ENCODE measurements around the gene EIF3I. TPM values are rescaled to one million over a fixed set of nuclear protein-coding genes. Genes with fewer than 3 reads are reported as not detected.

Gene EIF3I
- total and polyA plus RNA-seq, 2 of the 13 experiments (the other 11 are each of a cell fraction or from before 2014, with no cell fraction given) = 210 to 223 TPM

GRCh38 chr1:32178380-32179192, 43.6 kb upstream of the EIF3I start:
- intact Hi-C loops (cut with micrococcal nuclease; ENCODE audit: unreplicated experiment) (loop anchor here (1.0 kb wide), 1 partner anchor 105 kb away; no protein-coding TSS in a partner anchor), in situ Hi-C loops (cut with HindIII; ENCODE audit: extremely low pct_ligation_motif_present, low pct_unique_long_range_greater_than_20kb) (no loop called here)
- WGBS (ENCODE audit: low lambda C conversion rate) = 0% methylated on average over 7 of the region's 7 CpGs
- POLR2A ChIA-PET = interaction anchor here (0.5 to 2.7 kb wide), 17 partner anchors 14 to 174 kb away, joined by 3 to 38 read pairs (median 5); partner anchors contain the start of genes CCDC28B, EIF3I, HDAC1 and IQCC
- DNase-seq (ENCODE audit: low spot score) (peak; percentile 80), FAIRE-seq (peak; percentile 79), ATAC-seq (peak; percentile 60)
- Histone ChIP-seq H3K9ac (ENCODE audit: insufficient read depth, low read depth, low read length) (peak overlapping the region; percentile 84), H3K4me3 (replicated peaks in 1 of 3; ENCODE audit: insufficient read depth in 1 of 3, low read depth in 2 of 3, low read length in 3 of 3) (peak overlapping the region; percentile 47 to 76 (median 58)), H2AFZ (ENCODE audit: low read length) (peak overlapping the region; percentile 85), H4K20me1 (ENCODE audit: insufficient read depth, low read length) (no peaks in the 10 kb centered on the region), H3K4me1 (ENCODE audit: insufficient read depth, low read length) (peaks cover 54% of the 10 kb centered on the region), H3K27ac (ENCODE audit: extremely low read length, insufficient read depth, low read length) (peak overlapping the region; percentile 87), H3K79me2 (ENCODE audit: insufficient read depth, low read length) (peaks cover 26% of the 10 kb centered on the region), H3K27me3 (ENCODE audit: control insufficient read depth in 1 of 2, insufficient read depth in 2 of 2, low read length in 2 of 2) (no peaks in the 10 kb centered on the region), H3K4me2 (ENCODE audit: low read depth, low read length) (peak overlapping the region; percentile 80), H3K9me3 (ENCODE audit: low read length) (no peaks in the 10 kb centered on the region), H3K36me3 (replicated peaks in 1 of 2; ENCODE audit: control insufficient read depth in 1 of 2, insufficient read depth in 2 of 2, low read length in 2 of 2) (peaks cover 4 to 16% of the 10 kb centered on the region in 2 experiments; a peak in 4 of 5 replicates)
- BruUV-seq (replicated peaks) = no TSS peak
- CTCF ChIA-PET (ENCODE audit: low intra/inter-chr PET ratio, low total read pairs) = no interaction called here
- TF ChIP-seq ESRRA (CRISPR knock-in tag; IDR thresholded peaks at IDR 0.05; ENCODE audit: low read depth) (0 out of 2 replicates have a peak, but pooled peaks have one; percentile 7), ZNF33B (CRISPR knock-in tag; IDR thresholded peaks at IDR 0.05) (no peak), MLX (CRISPR knock-in tag; IDR thresholded peaks at IDR 0.05) (no peak), RARA (CRISPR knock-in tag; IDR thresholded peaks at IDR 0.05) (peak; percentile 65), CREB1 (IDR thresholded peaks at IDR 0.05) (no peak; the same call in 1 of the 2 replicates), CREB1 (CRISPR knock-in tag; IDR thresholded peaks at IDR 0.05) (peak; percentile 76), ISL2 (CRISPR knock-in tag; IDR thresholded peaks at IDR 0.05) (peak; percentile 35; the same call in 1 of the 2 replicates), NCOR1 (IDR thresholded peaks at IDR 0.05; ENCODE audit: borderline replicate concordance, low read length) (peak; percentile 65; the same call in 1 of the 2 replicates), SPEN (CRISPR knock-in tag; IDR thresholded peaks at IDR 0.05; ENCODE audit: low read depth) (0 out of 2 replicates have a peak, but pooled peaks have one; percentile 39), ZNF275 (CRISPR knock-in tag; IDR thresholded peaks at IDR 0.05; ENCODE audit: borderline replicate concordance) (0 out of 2 replicates have a peak, but pooled peaks have one; percentile 60), ATF5 (CRISPR knock-in tag; IDR thresholded peaks at IDR 0.05; ENCODE audit: low read depth) (0 out of 2 replicates have a peak, but pooled peaks have one; percentile 9), ZNF775 (CRISPR knock-in tag; IDR thresholded peaks at IDR 0.05; ENCODE audit: borderline replicate concordance) (no peak), ZNF281 (CRISPR knock-in tag; IDR thresholded peaks at IDR 0.05; ENCODE audit: borderline replicate concordance) (0 out of 2 replicates have a peak, but pooled peaks have one; percentile 20), TBX2 (CRISPR knock-in tag; IDR thresholded peaks at IDR 0.05; ENCODE audit: borderline replicate concordance) (peak; percentile 89), CEBPB (IDR thresholded peaks at IDR 0.05; ENCODE audit: borderline replicate concordance, low read depth, low read length) (peak; percentile 96), ZNF30 (CRISPR knock-in tag; IDR thresholded peaks at IDR 0.05) (no peak), HOXA3 (CRISPR knock-in tag; IDR thresholded peaks at IDR 0.05) (peak; percentile 24; the same call in 1 of the 2 replicates), ATF7 (IDR thresholded peaks at IDR 0.05) (no peak), ATF7 (CRISPR knock-in tag; IDR thresholded peaks at IDR 0.05) (no peak)

Measured in HepG2 (cell line).